GM19397 (cell line): ENCODE measurements around the gene LIX1L.

ENCODE experiments used
- ATAC-seq: cut with Tn5 transposase; IDR thresholded peaks from one replicate; pipeline ENCODE4 v1.9.1; 2021; ENCODE audit warnings: mild to moderate bottlenecking, moderate library complexity; ENCODE audit not compliant: unreplicated experiment

Gene LIX1L

GRCh38 chr1:145963265-145964019, 5.6 kb upstream of the LIX1L start:
- ATAC-seq: no peak

GRCh38 chr1:145962157-145963102, 4.6 kb upstream of the LIX1L start:
- no peak for ATAC-seq

- no peak for ATAC-seq
Measured at GRCh38 chr1:145961425-145962156, 3.8 kb upstream of the LIX1L start.

GRCh38 chr1:145961109-145961424, 3.2 kb upstream of the LIX1L start:
- no peak for ATAC-seq

- no peak for ATAC-seq
Measured at GRCh38 chr1:145960468-145961108, 2.8 kb upstream of the LIX1L start.

- ATAC-seq: no peak
Measured at GRCh38 chr1:145959957-145960467, 2.2 kb upstream of the LIX1L start.

- ATAC-seq: no peak
Measured at GRCh38 chr1:145959333-145959732, 1.5 kb upstream of the LIX1L start.

- no peak for ATAC-seq
Measured at GRCh38 chr1:145958734-145959133, 917 bp upstream of the LIX1L start.

GRCh38 chr1:145956781-145957442, 905 bp downstream of the LIX1L start:
- no peak for ATAC-seq

- ATAC-seq: no peak
Measured at GRCh38 chr1:145956361-145956760, 1.5 kb downstream of the LIX1L start.

- no peak for ATAC-seq
Measured at GRCh38 chr1:145955436-145955835, 2.4 kb downstream of the LIX1L start.

GRCh38 chr1:145953861-145954260, 4.0 kb downstream of the LIX1L start:
- ATAC-seq: no peak

- no peak for ATAC-seq
Measured at GRCh38 chr1:145952903-145953302, 4.9 kb downstream of the LIX1L start.

GRCh38 chr1:145951526-145951925, 6.3 kb downstream of the LIX1L start:
- no peak for ATAC-seq

GRCh38 chr1:145949219-145949618, 8.6 kb downstream of the LIX1L start:
- ATAC-seq: no peak

GRCh38 chr1:145947551-145947950, 10.3 kb downstream of the LIX1L start:
- no peak for ATAC-seq

- ATAC-seq: no peak
Measured at GRCh38 chr1:145946477-145946986, 11.3 kb downstream of the LIX1L start.

- no peak for ATAC-seq
Measured at GRCh38 chr1:145944532-145944931, 13.3 kb downstream of the LIX1L start.

- ATAC-seq: no peak
Measured at GRCh38 chr1:145942871-145943270, 14.9 kb downstream of the LIX1L start.

- ATAC-seq: no peak
Measured at GRCh38 chr1:145942405-145942804, 15.4 kb downstream of the LIX1L start.
